Keratinocyte (primary cell): ENCODE data around the gene UGGT2. TPM values are rescaled to one million over a fixed set of nuclear protein-coding genes. Genes with fewer than 3 reads are reported as not detected.
A peak's percentile ranks its signal among the peaks of the same experiment; 100 is the strongest.

Experiments
- DNase-seq: peaks from one replicate; pipeline ENCODE4 v3.0.0-alpha.2; 2011; ENCODE audit warnings: low read depth, missing footprints, low spot score
- FAIRE-seq: peaks from 2 replicates; lab custom pipeline; 2011; peaks lifted over from hg19 to GRCh38; lab: Jason Lieb, UNC
- H2AFZ ChIP-seq: 2 replicates; pipeline ENCODE4 v1.6.0; 2012; ENCODE audit warnings: low read length, control low read depth, inconsistent platforms; ENCODE audit not compliant: control insufficient read depth
- H3K27ac ChIP-seq: 2 replicates; pipeline ENCODE4 v1.5.1; 2011; ENCODE audit warnings: low read length; ENCODE audit not compliant: control insufficient read depth, insufficient read depth
- H3K27me3 ChIP-seq: 3 replicates; pipeline ENCODE4 v1.6.0; 2011; ENCODE audit warnings: low read length; ENCODE audit not compliant: control insufficient read depth, insufficient read depth; ENCODE audit errors: extremely low read depth
- H3K36me3 ChIP-seq, 2 experiments: 2 replicates in 1 of 2; 3 replicates in 1 of 2; pipeline ENCODE4 v1.5.1; 2011; ENCODE audit warnings: low read length in 2 of 2, mild to moderate bottlenecking in 1 of 2; ENCODE audit not compliant: control insufficient read depth in 2 of 2, insufficient read depth in 2 of 2; ENCODE audit errors: extremely low read depth in 1 of 2
- H3K4me1 ChIP-seq: 3 replicates; pipeline ENCODE4 v1.5.1; 2011; ENCODE audit warnings: low read length; ENCODE audit not compliant: control insufficient read depth, insufficient read depth; ENCODE audit errors: extremely low read depth
- H3K4me2 ChIP-seq: 3 replicates; pipeline ENCODE4 v1.6.0; 2011; ENCODE audit warnings: low read depth, low read length; ENCODE audit not compliant: control insufficient read depth, insufficient read depth; ENCODE audit errors: extremely low read depth
- H3K4me3 ChIP-seq, 3 experiments: fragments of 200-600 bp in 1 of 3; sonication (generic) in 1 of 3; 2 replicates in 2 of 3; 3 replicates in 1 of 3; pipeline ENCODE4 v1.5.1; 2011 to 2016; ENCODE audit warnings: low read length in 3 of 3, mild to moderate bottlenecking in 3 of 3, control low read depth in 2 of 3, inconsistent platforms in 1 of 3, low read depth in 1 of 3, mixed read lengths in 1 of 3, mixed run types in 1 of 3, moderate library complexity in 1 of 3; ENCODE audit not compliant: control insufficient read depth in 2 of 3, insufficient read depth in 2 of 3; ENCODE audit errors: extremely low read depth in 1 of 3
- H3K79me2 ChIP-seq: 2 replicates; pipeline ENCODE4 v1.6.0; 2012; ENCODE audit warnings: low read length; ENCODE audit not compliant: control insufficient read depth, insufficient read depth
- H3K9ac ChIP-seq: 3 replicates; pipeline ENCODE4 v1.6.0; 2011; ENCODE audit warnings: low read length; ENCODE audit not compliant: control insufficient read depth, insufficient read depth; ENCODE audit errors: extremely low read depth
- H3K9me1 ChIP-seq: 3 replicates; pipeline ENCODE4 v1.6.0; 2011; ENCODE audit warnings: low read length; ENCODE audit not compliant: control insufficient read depth, insufficient read depth; ENCODE audit errors: extremely low read depth
- H3K9me3 ChIP-seq: 2 replicates; pipeline ENCODE4 v1.5.1; 2012; ENCODE audit warnings: low read depth, low read length; ENCODE audit not compliant: control insufficient read depth
- H4K20me1 ChIP-seq: 3 replicates; pipeline ENCODE4 v1.6.0; 2011; ENCODE audit warnings: low read length; ENCODE audit not compliant: control insufficient read depth, insufficient read depth; ENCODE audit errors: extremely low read depth
- EZH2 ChIP-seq: IDR thresholded peaks from one replicate; pipeline ENCODE4 v1.6.1; 2012; ENCODE audit warnings: inconsistent platforms, mild to moderate bottlenecking, low read length, moderate library complexity
- dilution Hi-C: fragments of 300-500 bp; cut with MboI; formaldehyde crosslinking; loops from one replicate; pipeline ENCODE4 v1.7.0; 2020; ENCODE audit warnings: low sequenced_read_pairs; ENCODE audit not compliant: extremely low pct_ligation_motif_present
- polyA plus RNA-seq, 5 experiments: library from polyadenylated mRNA; depleted of rRNA in 3 of 5; stranded (reverse) in 3 of 5; stranded (forward) in 1 of 5; unstranded in 1 of 5; fragments of >200 nt; gene quantifications; 1 replicate in 1 of 5; 2 replicates in 3 of 5; 3 replicates in 1 of 5; pipeline versions ENCODE4 v1.2.1 to v1.2.3, GENCODE V29; 2011 to 2012; ENCODE audit warnings: missing spikeins in 2 of 5, low read depth in 1 of 5, low replicate concordance in 1 of 5
- TF ChIP-seq, protein P1 (sequence below), 3 experiments: IDR thresholded peaks in 1 of 3; conservative IDR thresholded peaks in 1 of 3; optimal IDR thresholded peaks in 1 of 3; 2 replicates in 2 of 3; 3 replicates in 1 of 3; pipeline versions ENCODE3 to v1.5.1; 2011; ENCODE audit warnings: low read length in 3 of 3, mild to moderate bottlenecking in 3 of 3, moderate library complexity in 2 of 3, control low read depth in 1 of 3, inconsistent platforms in 1 of 3; ENCODE audit not compliant: insufficient read depth in 2 of 3; ENCODE audit errors: extremely low read depth in 1 of 3

UGGT2 gene
- polyA plus RNA-seq, 1 donor (not counting 4 experiments of a cell fraction or from before 2014, with no cell fraction given): 12.5 TPM

DNA sequence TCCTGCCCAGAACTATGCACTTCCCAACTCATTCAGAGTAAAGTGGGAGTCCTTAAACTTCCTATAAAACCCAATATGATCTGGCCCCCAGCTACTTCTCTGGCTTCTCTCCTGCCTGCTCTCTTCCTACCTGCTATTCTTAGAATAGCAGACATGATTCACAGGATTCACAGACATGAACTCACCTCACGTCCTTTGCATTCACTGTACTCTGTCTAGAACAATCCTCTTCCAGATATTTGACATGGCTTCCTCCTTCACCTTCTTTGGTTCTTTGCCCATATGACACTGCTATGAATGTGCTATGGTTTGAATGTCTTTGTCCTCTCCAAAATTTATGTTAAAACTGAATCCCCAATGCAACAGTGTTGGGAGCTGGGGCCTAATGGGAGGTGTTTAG is 154.9 kb downstream of the UGGT2 start:
- peaks cover 0 to 3% of the 10 kb centered on the region in 2 experiments for H3K36me3 ChIP-seq
- no peaks in the 10 kb centered on the region for H3K9me1 ChIP-seq
- no peaks in the 10 kb centered on the region for H3K79me2 ChIP-seq
- FAIRE-seq (peak; percentile 52), DNase-seq (no peak)
- H3K9me3 ChIP-seq: no peaks in the 10 kb centered on the region
- H3K9ac ChIP-seq: no peak overlapping the region
- no peak for TF ChIP-seq EZH2
- TF ChIP-seq, protein P1, sequence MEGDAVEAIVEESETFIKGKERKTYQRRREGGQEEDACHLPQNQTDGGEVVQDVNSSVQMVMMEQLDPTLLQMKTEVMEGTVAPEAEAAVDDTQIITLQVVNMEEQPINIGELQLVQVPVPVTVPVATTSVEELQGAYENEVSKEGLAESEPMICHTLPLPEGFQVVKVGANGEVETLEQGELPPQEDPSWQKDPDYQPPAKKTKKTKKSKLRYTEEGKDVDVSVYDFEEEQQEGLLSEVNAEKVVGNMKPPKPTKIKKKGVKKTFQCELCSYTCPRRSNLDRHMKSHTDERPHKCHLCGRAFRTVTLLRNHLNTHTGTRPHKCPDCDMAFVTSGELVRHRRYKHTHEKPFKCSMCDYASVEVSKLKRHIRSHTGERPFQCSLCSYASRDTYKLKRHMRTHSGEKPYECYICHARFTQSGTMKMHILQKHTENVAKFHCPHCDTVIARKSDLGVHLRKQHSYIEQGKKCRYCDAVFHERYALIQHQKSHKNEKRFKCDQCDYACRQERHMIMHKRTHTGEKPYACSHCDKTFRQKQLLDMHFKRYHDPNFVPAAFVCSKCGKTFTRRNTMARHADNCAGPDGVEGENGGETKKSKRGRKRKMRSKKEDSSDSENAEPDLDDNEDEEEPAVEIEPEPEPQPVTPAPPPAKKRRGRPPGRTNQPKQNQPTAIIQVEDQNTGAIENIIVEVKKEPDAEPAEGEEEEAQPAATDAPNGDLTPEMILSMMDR (optimal IDR thresholded peaks at IDR 0.05 in 1 of 3, IDR thresholded peaks at IDR 0.05 in 1 of 3, conservative IDR thresholded peaks at IDR 0.05 in 1 of 3; ENCODE audit: extremely low read depth in 1 of 3, insufficient read depth in 2 of 3, low read length in 3 of 3): no peak
- H3K4me2 ChIP-seq: no peak overlapping the region
- H2AFZ ChIP-seq: no peak overlapping the region
- H4K20me1 ChIP-seq: no peaks in the 10 kb centered on the region
- no peaks in the 10 kb centered on the region for H3K27me3 ChIP-seq
- H3K4me3 ChIP-seq: no peak overlapping the region
- dilution Hi-C loops: no loop called here
- H3K4me1 ChIP-seq: no peaks in the 10 kb centered on the region
- no peak overlapping the region for H3K27ac ChIP-seq

DNA sequence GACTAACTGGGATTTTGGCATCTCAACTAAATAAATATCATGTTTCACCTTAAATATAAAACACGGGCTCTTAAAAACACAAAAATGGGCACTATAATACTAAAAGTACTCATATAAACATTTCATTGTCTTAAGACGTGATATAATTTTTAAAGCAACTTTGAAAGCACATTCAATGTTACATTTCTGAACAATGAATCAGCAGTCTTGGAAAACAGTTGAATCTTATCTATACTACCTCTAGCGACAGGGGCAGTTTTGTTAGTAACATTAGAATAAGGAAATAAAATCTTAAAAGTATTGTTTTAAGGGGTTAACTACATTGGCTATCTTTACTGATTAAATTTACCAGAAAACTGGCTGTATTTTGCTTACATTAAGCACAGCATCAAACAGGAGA is 156.9 kb downstream of the UGGT2 start:
- Histone ChIP-seq H3K4me2 (no peak overlapping the region), H3K9ac (no peak overlapping the region), H3K4me3 (no peak overlapping the region), H3K27ac (no peak overlapping the region), H4K20me1 (no peaks in the 10 kb centered on the region), H3K27me3 (no peaks in the 10 kb centered on the region), H3K4me1 (no peaks in the 10 kb centered on the region), H3K9me3 (no peaks in the 10 kb centered on the region), H3K79me2 (no peaks in the 10 kb centered on the region), H3K36me3 (peaks cover 0 to 3% of the 10 kb centered on the region in 2 experiments), H2AFZ (no peak overlapping the region), H3K9me1 (no peaks in the 10 kb centered on the region)
- dilution Hi-C loops: no loop called here
- FAIRE-seq (no peak), DNase-seq (no peak)
- TF ChIP-seq, protein P1 (optimal IDR thresholded peaks at IDR 0.05 in 1 of 3, IDR thresholded peaks at IDR 0.05 in 1 of 3, conservative IDR thresholded peaks at IDR 0.05 in 1 of 3; ENCODE audit: extremely low read depth in 1 of 3, insufficient read depth in 2 of 3, low read length in 3 of 3): no peak
- no peak for TF ChIP-seq EZH2
